AG04449 (cell line): ENCODE results near the gene UGP2.
A peak's percentile ranks its signal among the peaks of the same experiment; 100 is the strongest.
"Not testable (repeated sequence)": the region's sequence is repeated elsewhere in the genome, so short reads cannot be mapped to it uniquely, and the experiment has no call there.

Experiments used
- CTCF ChIA-PET: fragments of 350-600 bp; formaldehyde crosslinking; extraction: SDS; loops from one replicate; lab custom pipeline; 2021; ENCODE audit warnings: antibody characterized with exemption; lab: Yijun Ruan, JAX
- POLR2A ChIA-PET: fragments of 400-600, 350-600 bp; formaldehyde crosslinking; extraction: SDS; loops from one replicate; lab custom pipeline; 2020; ENCODE audit warnings: antibody characterized with exemption, inconsistent platforms; lab: Yijun Ruan, JAX
- DNase-seq: peaks from one replicate; pipeline ENCODE4 v3.0.0-alpha.2; 2010; ENCODE audit warnings: low read depth, low spot score
- H3K4me3 ChIP-seq: 2 replicates; pipeline ENCODE4 v1.5.1; 2011; ENCODE audit warnings: low read depth, mild to moderate bottlenecking, control low read depth, low read length
- TF ChIP-seq, protein P1 (sequence below): IDR thresholded peaks from one replicate; pipeline ENCODE4 v1.5.1; 2011; ENCODE audit warnings: mild to moderate bottlenecking, moderate library complexity, low read length, control low read depth, inconsistent platforms; ENCODE audit not compliant: insufficient read depth; ENCODE audit errors: missing control alignments

UGP2 gene

DNA sequence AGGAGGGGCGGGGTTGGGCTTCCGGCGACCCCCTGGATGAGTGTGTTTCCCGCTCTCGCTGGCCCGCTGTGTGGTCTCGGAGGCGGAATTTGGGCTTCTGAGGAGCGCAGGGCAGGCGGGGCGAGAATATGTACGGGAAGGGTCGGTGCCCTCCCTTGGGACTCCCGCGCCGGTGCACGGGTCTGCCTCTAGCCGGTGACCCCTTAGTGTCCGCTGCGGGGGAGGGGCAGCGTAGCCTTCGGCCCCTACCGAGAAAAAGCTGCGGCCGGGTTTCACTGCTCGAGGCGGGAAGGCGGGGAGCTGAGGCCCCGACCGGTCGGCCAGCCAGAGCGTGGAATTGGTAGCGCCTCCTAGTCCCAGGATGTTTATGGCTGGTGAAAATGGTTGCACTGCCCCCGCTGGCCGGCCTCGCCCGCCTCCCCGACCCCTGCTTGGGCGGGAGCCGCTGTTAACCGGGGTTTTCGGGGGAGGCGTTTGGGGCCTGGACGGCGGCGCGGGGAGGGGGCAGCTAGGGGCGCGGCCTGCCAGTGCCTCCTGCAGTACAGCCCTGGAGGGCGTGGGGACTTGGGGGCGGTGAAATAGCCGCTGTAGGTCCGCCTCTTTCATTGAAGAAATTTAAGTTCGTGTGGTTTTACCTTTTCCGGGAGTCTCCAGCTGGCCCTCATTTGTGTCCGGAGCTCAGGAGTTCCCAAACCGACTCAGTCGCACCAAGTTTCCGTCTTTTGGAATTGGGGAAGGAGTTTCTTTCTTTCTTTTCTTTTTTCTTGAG, at the start of gene UGP2:
TSS of gene UGP2 (plus strand) at position 643 of the 769 bp plus-strand sequence. CDS start 290 bp downstream, outside the sequence.
- peak; percentile 72 for DNase-seq
- CTCF ChIA-PET, result interaction anchor here (0.8 to 3.0 kb wide), 13 partner anchors 8 to 183 kb away, joined by 3 to 23 read pairs (median 4); no protein-coding TSS in a partner anchor
- TF ChIP-seq, protein P1, sequence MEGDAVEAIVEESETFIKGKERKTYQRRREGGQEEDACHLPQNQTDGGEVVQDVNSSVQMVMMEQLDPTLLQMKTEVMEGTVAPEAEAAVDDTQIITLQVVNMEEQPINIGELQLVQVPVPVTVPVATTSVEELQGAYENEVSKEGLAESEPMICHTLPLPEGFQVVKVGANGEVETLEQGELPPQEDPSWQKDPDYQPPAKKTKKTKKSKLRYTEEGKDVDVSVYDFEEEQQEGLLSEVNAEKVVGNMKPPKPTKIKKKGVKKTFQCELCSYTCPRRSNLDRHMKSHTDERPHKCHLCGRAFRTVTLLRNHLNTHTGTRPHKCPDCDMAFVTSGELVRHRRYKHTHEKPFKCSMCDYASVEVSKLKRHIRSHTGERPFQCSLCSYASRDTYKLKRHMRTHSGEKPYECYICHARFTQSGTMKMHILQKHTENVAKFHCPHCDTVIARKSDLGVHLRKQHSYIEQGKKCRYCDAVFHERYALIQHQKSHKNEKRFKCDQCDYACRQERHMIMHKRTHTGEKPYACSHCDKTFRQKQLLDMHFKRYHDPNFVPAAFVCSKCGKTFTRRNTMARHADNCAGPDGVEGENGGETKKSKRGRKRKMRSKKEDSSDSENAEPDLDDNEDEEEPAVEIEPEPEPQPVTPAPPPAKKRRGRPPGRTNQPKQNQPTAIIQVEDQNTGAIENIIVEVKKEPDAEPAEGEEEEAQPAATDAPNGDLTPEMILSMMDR, result peak; percentile 33
- H3K4me3 ChIP-seq, result peak within 1 kb of the TSS; percentile 83
- POLR2A ChIA-PET, result interaction anchor here (0.6 to 3.3 kb wide), 19 partner anchors 9 to 1263 kb away, joined by 3 to 34 read pairs (median 4); partner anchors contain the start of genes MDH1 and WDPCP

- TF ChIP-seq, protein P1, result no peak
- DNase-seq, result peak; percentile 69
- ChIA-PET CTCF (interaction anchor here (0.7 to 1.9 kb wide), 3 partner anchors 9 to 42 kb away, joined by 3 to 4 read pairs (median 3); no protein-coding TSS in a partner anchor), POLR2A (interaction anchor here (0.9 to 1.0 kb wide), 2 partner anchors 41 to 49 kb away, joined by 3 to 4 read pairs; partner anchors contain the start of gene UGP2)
- no peak overlapping the region for H3K4me3 ChIP-seq
Observed at GRCh38 chr2:63792530-63792929, 49.2 kb upstream of the UGP2 start.

GRCh38 chr2:63796366-63796765, 45.3 kb upstream of the UGP2 start:
- ChIA-PET CTCF (no interaction called here), POLR2A (no interaction called here)
- no peak for DNase-seq
- H3K4me3 ChIP-seq, result no peak overlapping the region
- TF ChIP-seq, protein P1, result no peak

DNA sequence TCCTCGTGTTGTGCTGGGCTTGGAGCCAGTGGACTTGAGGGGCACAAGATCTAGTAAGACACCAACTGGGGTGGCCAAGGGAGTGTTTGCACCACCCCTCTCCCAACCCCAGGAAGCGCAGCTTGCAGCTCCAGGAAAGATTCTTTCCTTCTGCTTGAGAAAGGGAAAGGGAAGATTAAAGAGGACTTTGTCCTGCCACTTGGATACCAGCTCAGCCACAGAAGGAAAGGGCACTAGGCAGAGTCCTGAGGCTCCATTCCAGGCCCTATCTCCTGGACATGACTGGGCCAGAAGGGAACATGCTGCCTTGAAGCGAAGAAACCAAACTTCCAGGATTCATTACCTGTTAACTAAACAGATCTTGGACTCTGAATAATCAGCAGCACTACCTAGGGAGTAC, 44.9 kb upstream of the UGP2 start:
- TF ChIP-seq, protein P1, result no peak
- no peak for DNase-seq
- CTCF ChIA-PET, result no interaction called here
- POLR2A ChIA-PET, result no interaction called here
- H3K4me3 ChIP-seq, result no peak overlapping the region

GRCh38 chr2:63801455-63801854, 40.2 kb upstream of the UGP2 start:
- TF ChIP-seq, protein P1, result no peak
- CTCF ChIA-PET, result interaction anchor here (1.1 to 1.7 kb wide), 2 partner anchors 9 to 12 kb away, joined by 3 to 4 read pairs; no protein-coding TSS in a partner anchor
- POLR2A ChIA-PET, result no interaction called here
- H3K4me3 ChIP-seq, result no peak overlapping the region
- no peak for DNase-seq

GRCh38 chr2:63805412-63805811, 36.3 kb upstream of the UGP2 start:
- TF ChIP-seq, protein P1, result no peak
- H3K4me3 ChIP-seq, result no peak overlapping the region
- ChIA-PET CTCF (no interaction called here), POLR2A (no interaction called here)
- no peak for DNase-seq

DNA sequence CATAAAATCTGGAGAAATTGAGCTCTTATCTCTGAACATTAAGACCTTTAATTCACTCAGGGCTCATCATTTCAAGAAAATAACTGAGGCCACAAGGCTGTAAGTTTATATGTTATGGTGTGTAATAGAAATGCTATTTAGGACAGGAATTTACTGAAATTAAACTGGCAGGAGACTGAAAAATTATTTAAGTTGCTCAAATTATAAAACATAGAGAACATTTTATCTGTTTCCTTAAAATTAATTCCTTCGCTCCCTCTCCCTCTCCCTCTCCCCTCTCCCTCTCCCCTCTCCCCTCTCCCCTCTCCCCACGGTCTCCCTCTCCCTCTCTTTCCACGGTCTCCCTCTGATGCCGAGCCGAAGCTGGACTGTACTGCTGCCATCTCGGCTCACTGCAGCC, 33.7 kb upstream of the UGP2 start:
- DNase-seq, POLR2A ChIA-PET, H3K4me3 ChIP-seq: not testable (repeated sequence)
- CTCF ChIA-PET, result interaction anchor here (0.8 kb wide), 1 partner anchor 12 kb away, joined by 3 read pairs; no protein-coding TSS in a partner anchor

DNA sequence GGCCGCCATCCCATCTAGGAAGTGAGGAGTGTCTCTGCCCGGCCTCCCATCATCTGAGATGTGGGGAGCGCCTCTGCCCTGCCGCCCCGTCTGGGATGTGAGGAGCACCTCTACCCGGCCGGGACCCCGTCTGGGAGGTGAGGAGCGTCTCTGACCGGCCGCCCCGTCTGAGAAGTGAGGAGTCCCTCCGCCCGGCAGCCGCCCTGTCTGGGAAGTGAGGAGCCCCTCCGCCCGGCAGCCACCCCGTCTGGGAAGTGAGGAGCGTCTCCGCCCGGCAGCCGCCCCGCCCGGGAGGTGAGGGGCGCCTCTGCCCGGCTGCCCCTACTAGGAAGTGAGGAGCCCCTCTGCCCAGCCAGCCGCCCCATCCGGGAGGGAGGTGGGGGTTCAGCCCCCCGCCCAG, 32.8 kb upstream of the UGP2 start:
- DNase-seq, POLR2A ChIA-PET, CTCF ChIA-PET, H3K4me3 ChIP-seq: not testable (repeated sequence)
